Prostate gland (tissue), 2 donors: ENCODE results near the gene BORA. TPM values are rescaled to one million over a fixed set of nuclear protein-coding genes. Genes with fewer than 3 reads are reported as not detected.
"Not testable (repeated sequence)": the region's sequence is repeated elsewhere in the genome, so short reads cannot be mapped to it uniquely, and the experiment has no call there.

Source experiments
- DNase-seq: peaks from one replicate; pipeline ENCODE4 v3.0.0-alpha.2; 2019; ENCODE audit warnings: low spot score
- H3K27ac ChIP-seq, 2 donors: fragments of 200-600 bp; sonication (generic); 2 replicates each; pipeline ENCODE4 v1.5.1; 2017 to 2019
- H3K27me3 ChIP-seq: fragments of 200-600 bp; sonication (generic); replicated peaks from 2 replicates; pipeline ENCODE4 v1.5.1; 2019; ENCODE audit not compliant: insufficient read depth
- H3K36me3 ChIP-seq, 2 donors: fragments of 200-600 bp; sonication (generic); 1 replicate in 1 of 2; 2 replicates in 1 of 2; pipeline versions ENCODE4 v1.5.1 to v1.8.1; 2017 to 2019
- H3K4me1 ChIP-seq: fragments of 200-600 bp; sonication (generic); replicated peaks from 2 replicates; pipeline ENCODE4 v1.5.1; 2019
- H3K4me3 ChIP-seq, 2 donors: fragments of 200-600 bp; sonication (generic); 2 replicates each; pipeline ENCODE4 v1.5.1; 2017 to 2019
- H3K9me3 ChIP-seq: fragments of 200-600 bp; sonication (generic); 2 replicates; pipeline ENCODE4 v1.5.1; 2017
- POLR2A ChIP-seq: fragments of 450-650 bp; IDR thresholded peaks from one replicate; pipeline ENCODE4 v1.6.1; 2016; ENCODE audit warnings: antibody characterized with exemption, mild to moderate bottlenecking
- POLR2AphosphoS5 ChIP-seq: sonication (generic); formaldehyde crosslinking; IDR thresholded peaks from one replicate; pipeline ENCODE4 v1.6.1; 2017; ENCODE audit warnings: antibody characterized with exemption
- WGBS: methylation state at CpG from one replicate; pipeline ENCODE4 v1.1.5; 2018; 5-methylcytosine and 5-hydroxymethylcytosine counted together
- intact Hi-C: fragments of 100-400 bp; cut with DNase I; formaldehyde crosslinking; loops from one replicate; pipeline ENCODE4 v1.14.2; 2022
- total RNA-seq, 2 donors: library from RNA; depleted of rRNA; stranded (reverse); fragments of >200 nt; gene quantifications; one replicate each; pipeline ENCODE4 v1.1.0, GENCODE V29; 2016
- TF ChIP-seq, protein P1 (sequence below), 4 experiments: fragments of 200-600 bp in 2 of 4; fragments of 450-650 bp in 2 of 4; sonication (generic) in 2 of 4; IDR thresholded peaks; 1 replicate in 3 of 4; 2 replicates in 1 of 4; pipeline ENCODE4 v1.5.1; 2016 to 2019; ENCODE audit warnings: antibody characterized with exemption in 4 of 4, mild to moderate bottlenecking in 2 of 4, moderate library complexity in 2 of 4

The BORA gene
- total RNA-seq, 2 donors from 2014 or later = 3.7 to 6.5 TPM

DNA sequence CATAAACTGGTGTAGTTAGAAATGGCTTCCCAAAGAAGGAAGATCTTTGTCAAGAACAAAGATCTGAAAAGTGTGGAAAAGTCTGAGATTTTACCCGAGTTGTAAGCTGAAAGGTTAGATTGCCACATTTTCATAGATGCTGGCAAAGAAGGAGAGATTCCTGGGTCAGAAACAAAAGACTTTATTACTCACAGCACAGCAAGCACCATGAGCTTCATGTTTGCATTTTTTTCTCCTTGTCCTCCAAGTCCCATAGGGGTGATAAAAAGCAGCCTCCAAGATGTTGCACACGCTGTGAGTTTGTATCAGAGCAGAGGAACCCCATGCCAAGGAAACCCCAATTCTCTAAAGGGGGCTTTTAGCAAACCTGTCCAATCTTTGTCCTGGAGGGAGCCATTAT, 29.6 kb upstream of the BORA start:
- no peak for DNase-seq
- TF ChIP-seq, protein P1, sequence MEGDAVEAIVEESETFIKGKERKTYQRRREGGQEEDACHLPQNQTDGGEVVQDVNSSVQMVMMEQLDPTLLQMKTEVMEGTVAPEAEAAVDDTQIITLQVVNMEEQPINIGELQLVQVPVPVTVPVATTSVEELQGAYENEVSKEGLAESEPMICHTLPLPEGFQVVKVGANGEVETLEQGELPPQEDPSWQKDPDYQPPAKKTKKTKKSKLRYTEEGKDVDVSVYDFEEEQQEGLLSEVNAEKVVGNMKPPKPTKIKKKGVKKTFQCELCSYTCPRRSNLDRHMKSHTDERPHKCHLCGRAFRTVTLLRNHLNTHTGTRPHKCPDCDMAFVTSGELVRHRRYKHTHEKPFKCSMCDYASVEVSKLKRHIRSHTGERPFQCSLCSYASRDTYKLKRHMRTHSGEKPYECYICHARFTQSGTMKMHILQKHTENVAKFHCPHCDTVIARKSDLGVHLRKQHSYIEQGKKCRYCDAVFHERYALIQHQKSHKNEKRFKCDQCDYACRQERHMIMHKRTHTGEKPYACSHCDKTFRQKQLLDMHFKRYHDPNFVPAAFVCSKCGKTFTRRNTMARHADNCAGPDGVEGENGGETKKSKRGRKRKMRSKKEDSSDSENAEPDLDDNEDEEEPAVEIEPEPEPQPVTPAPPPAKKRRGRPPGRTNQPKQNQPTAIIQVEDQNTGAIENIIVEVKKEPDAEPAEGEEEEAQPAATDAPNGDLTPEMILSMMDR (IDR thresholded peaks at IDR 0.05) = no peak
- TF ChIP-seq POLR2A (no peak), POLR2AphosphoS5 (no peak)
- WGBS = 73% methylated on average over 2 of the region's 2 CpGs
- H3K36me3 ChIP-seq = no peaks in the 10 kb centered on the region
- H3K4me1 ChIP-seq = no peaks in the 10 kb centered on the region
- no peak overlapping the region for H3K4me3 ChIP-seq
- intact Hi-C loops = no loop called here
- no peaks in the 10 kb centered on the region for H3K9me3 ChIP-seq
- H3K27me3 ChIP-seq = no peaks in the 10 kb centered on the region
- H3K27ac ChIP-seq = no peak overlapping the region

DNA sequence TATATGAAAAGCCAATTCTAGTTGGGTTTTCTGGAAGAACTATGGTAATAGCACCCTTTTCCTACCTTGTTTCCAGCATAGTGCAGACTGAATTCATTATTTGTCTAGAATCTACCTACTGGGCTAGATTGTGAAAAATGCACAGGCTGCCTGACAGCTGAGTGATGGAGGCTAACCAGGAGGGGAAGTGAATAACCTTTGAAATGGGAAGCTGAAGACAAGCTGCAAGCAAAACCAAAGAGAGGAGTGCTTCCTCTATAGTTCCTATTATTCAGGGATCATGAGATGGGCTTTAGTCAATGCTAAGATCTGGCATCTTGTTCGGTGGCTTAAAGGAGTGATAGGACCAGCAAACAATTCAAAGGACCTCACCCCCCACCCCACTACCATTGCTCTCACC, 27.2 kb upstream of the BORA start:
- no peak for DNase-seq
- Histone ChIP-seq H3K27me3 (no peaks in the 10 kb centered on the region), H3K27ac (no peak overlapping the region), H3K36me3 (no peaks in the 10 kb centered on the region), H3K4me3 (no peak overlapping the region), H3K9me3 (no peaks in the 10 kb centered on the region), H3K4me1 (no peaks in the 10 kb centered on the region)
- TF ChIP-seq, protein P1 (IDR thresholded peaks at IDR 0.05) = no peak
- 31% methylated on average over 1 of the region's 1 CpG for WGBS
- intact Hi-C loops = no loop called here

DNA sequence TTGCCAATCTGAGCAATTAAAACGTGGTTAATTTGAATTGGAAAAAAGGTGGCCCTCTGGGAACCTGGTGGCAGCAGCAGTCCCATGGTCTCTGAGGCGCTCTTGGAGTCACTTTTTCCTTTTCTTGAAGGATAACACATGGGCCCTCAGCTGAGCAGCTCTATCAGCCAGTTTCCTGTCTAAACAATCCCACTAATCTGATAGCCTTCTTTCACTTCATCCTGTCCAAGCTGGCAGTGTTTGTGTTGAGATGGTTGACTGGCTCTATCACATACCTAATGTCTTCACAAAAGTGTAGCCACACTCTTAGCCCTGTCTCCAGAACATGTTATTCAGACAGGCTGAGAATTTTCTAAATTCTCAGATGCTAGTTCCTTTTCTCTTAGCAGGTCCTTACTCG, 10.9 kb upstream of the BORA start:
- Histone ChIP-seq H3K4me3 (no peak overlapping the region), H3K27me3 (no peaks in the 10 kb centered on the region), H3K36me3 (no peaks in the 10 kb centered on the region), H3K4me1 (no peaks in the 10 kb centered on the region), H3K9me3 (no peaks in the 10 kb centered on the region), H3K27ac (no peak overlapping the region)
- TF ChIP-seq, protein P1 (IDR thresholded peaks at IDR 0.05) = no peak
- TF ChIP-seq POLR2AphosphoS5 (no peak), POLR2A (no peak)
- WGBS = 54% methylated on average over 3 of the region's 3 CpGs
- no peak for DNase-seq
- intact Hi-C loops = no loop called here

DNA sequence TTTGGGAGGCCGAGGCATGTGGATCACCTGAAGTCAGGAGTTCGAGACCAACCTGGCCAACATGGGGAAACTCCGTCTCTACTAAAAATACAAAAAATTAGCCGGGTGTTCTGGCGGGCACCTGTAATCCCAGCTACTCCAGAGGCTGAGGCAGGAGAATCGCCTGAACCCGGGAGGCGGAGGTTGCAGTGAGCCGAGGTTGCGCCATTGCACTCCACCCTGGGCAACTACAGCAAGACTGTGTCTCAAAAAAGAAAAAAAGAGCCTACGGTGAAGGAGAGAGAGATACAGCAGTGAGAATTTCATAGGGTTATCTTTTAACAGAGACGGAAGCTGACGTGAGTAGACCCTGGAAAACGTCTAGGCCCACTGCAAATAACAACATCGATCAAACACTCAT, 1.5 kb upstream of the BORA start:
- not testable (repeated sequence) for H3K4me3 ChIP-seq

DNA sequence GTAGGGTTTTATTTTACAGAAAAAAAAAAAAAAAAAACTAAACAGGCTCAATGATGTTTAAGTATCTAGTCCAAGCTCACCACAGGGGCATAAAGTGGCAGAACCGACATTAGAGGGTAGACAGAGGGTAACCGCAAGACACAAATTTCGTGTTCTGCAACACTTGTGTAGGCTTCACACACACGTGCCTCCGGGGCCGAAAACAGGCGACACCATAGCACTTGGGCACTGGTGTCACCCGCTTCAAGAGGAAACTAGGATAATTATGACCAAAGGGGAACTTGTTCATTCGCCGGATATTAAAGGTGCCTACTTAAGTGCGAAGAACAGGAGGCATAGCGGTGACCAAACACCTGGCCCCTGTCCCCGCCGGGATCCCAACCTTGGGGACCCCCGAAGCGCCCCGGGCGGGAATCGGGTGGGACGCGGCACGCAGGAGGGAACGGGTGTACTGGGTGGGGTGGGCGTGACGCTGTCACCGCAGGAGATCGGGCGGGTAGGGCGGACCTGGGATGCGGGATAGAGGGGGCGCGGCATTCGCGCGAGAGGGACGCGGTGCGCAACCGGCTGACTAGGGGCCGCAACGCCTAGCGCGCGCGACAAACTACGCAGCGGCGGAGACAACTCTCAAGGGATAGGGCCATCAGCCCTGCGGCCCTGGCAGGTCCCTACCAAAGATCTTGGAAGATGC, 852 bp upstream of the BORA start:
- 2% methylated on average over 49 of the region's 49 CpGs for WGBS
- Histone ChIP-seq H3K4me1 (no peaks in the 10 kb centered on the region), H3K4me3 (peak overlapping the region; percentile 71 to 76), H3K27ac (peak overlapping the region; percentile 20 to 56), H3K9me3 (no peaks in the 10 kb centered on the region), H3K27me3 (no peaks in the 10 kb centered on the region), H3K36me3 (no peaks in the 10 kb centered on the region)
- TF ChIP-seq, protein P1 (IDR thresholded peaks at IDR 0.05) = no peak
- intact Hi-C loops = loop anchor here (1.0 kb wide), 1 partner anchor 55 kb away; the partner anchor contains the start of gene PIBF1
- no peak for DNase-seq

More for the DNA sequence above, 1.5 kb upstream of the BORA start:
- H3K4me1 ChIP-seq, intact Hi-C loops, H3K27ac ChIP-seq, H3K9me3 ChIP-seq, H3K27me3 ChIP-seq, DNase-seq, H3K36me3 ChIP-seq: not testable (repeated sequence)
- 91% methylated on average over 15 of the region's 15 CpGs for WGBS
